MCF 10A (cell line): ENCODE data around the gene ZNF683. TPM values are rescaled to one million over a fixed set of nuclear protein-coding genes. Genes with fewer than 3 reads are reported as not detected.
"Not testable (repeated sequence)": the region's sequence is repeated elsewhere in the genome, so short reads cannot be mapped to it uniquely, and the experiment has no call there.

Experiments
- BruUV-seq: library from RNA; stranded (reverse); fragments of 400-500 nt; replicated peaks from 2 replicates; lab custom pipeline; 2021; lab: Mats Ljungman, UMichigan
- CTCF ChIA-PET: fragments of 300-600 bp; sonication (Branson Sonifier 250); formaldehyde crosslinking; extraction: SDS; loops from one replicate; lab custom pipeline; 2021; ENCODE audit warnings: antibody characterized with exemption, inconsistent platforms; lab: Yijun Ruan, JAX
- POLR2A ChIA-PET: fragments of 300-600, 350-650 bp; sonication (Branson Sonifier 250); formaldehyde crosslinking; extraction: SDS; loops from one replicate; lab custom pipeline; 2020; ENCODE audit warnings: antibody characterized with exemption, inconsistent platforms; lab: Yijun Ruan, JAX
- DNase-seq: peaks from one replicate; pipeline ENCODE4 v3.0.0-alpha.2; 2018; ENCODE audit not compliant: unreplicated experiment
- H3K27ac Mint-ChIP-seq: one replicate; pipeline ENCODE4 v1.8.0; 2022; ENCODE audit warnings: mild to moderate bottlenecking, low read depth, mixed read lengths; ENCODE audit not compliant: unreplicated experiment
- H3K27me3 Mint-ChIP-seq: one replicate; pipeline ENCODE4 v1.8.0; 2022; ENCODE audit warnings: mixed read lengths; ENCODE audit not compliant: insufficient read depth, unreplicated experiment
- H3K36me3 Mint-ChIP-seq: one replicate; pipeline ENCODE4 v1.8.0; 2022; ENCODE audit warnings: mild to moderate bottlenecking, moderate library complexity, mixed read lengths; ENCODE audit not compliant: insufficient read depth, unreplicated experiment
- H3K4me1 Mint-ChIP-seq: one replicate; pipeline ENCODE4 v1.8.0; 2022; ENCODE audit warnings: mixed read lengths; ENCODE audit not compliant: insufficient read depth, unreplicated experiment
- H3K4me3 Mint-ChIP-seq: one replicate; pipeline ENCODE4 v1.8.0; 2022; ENCODE audit warnings: mild to moderate bottlenecking, moderate library complexity, mixed read lengths; ENCODE audit not compliant: unreplicated experiment
- H3K9me3 Mint-ChIP-seq: one replicate; pipeline ENCODE4 v1.8.0; 2022; ENCODE audit warnings: mixed read lengths; ENCODE audit not compliant: unreplicated experiment
- intact Hi-C: fragments of 100-400 bp; cut with micrococcal nuclease; formaldehyde crosslinking; loops from 2 replicates; pipeline ENCODE4 v1.14.1; 2022
- total RNA-seq: library from RNA; stranded (reverse); gene quantifications from 2 replicates; pipeline ENCODE4 v1.2.3, GENCODE V29; 2022
- TF ChIP-seq, protein P1 (sequence below): fragments of 200-600 bp; IDR thresholded peaks from one replicate; pipeline ENCODE4 v1.8.0; 2022; ENCODE audit warnings: antibody characterized with exemption, mild to moderate bottlenecking; ENCODE audit not compliant: unreplicated experiment

ZNF683 gene
- total RNA-seq, 1 experiment from 2014 or later, result not detected

DNA sequence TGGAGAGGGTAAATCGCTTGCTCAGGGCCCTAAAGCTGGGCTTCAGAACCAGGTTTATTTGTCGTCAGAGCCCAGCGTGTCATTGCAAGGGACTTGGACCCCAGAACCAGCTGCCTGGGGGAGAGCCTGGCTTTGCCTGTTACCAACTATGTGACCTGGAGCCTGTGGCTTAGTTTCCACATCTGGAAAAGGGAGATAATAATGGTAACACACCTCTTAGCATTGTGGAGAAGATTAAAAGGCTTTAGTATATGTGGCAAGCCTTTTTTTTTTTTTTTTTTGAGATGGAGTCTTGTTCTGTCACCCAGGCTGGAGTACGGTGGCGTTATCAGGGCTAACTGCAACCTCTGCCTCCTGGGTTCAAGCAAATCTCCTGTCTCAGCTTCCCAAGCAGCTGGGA is 42.3 kb downstream of the ZNF683 start:
- Mint-ChIP-seq H3K9me3 (no peaks in the 10 kb centered on the region), H3K27ac (no peak overlapping the region), H3K36me3 (peaks cover 10% of the 10 kb centered on the region), H3K4me1 (peaks cover 7% of the 10 kb centered on the region), H3K4me3 (no peak overlapping the region), H3K27me3 (no peaks in the 10 kb centered on the region)
- ChIA-PET CTCF (interaction anchor here (0.6 to 1.1 kb wide), 4 partner anchors 8 to 493 kb away, joined by 3 to 7 read pairs (median 4); no protein-coding TSS in a partner anchor), POLR2A (interaction anchor here (1.2 kb wide), 1 partner anchor 29 kb away, joined by 3 read pairs; no protein-coding TSS in a partner anchor)
- TF ChIP-seq, protein P1, sequence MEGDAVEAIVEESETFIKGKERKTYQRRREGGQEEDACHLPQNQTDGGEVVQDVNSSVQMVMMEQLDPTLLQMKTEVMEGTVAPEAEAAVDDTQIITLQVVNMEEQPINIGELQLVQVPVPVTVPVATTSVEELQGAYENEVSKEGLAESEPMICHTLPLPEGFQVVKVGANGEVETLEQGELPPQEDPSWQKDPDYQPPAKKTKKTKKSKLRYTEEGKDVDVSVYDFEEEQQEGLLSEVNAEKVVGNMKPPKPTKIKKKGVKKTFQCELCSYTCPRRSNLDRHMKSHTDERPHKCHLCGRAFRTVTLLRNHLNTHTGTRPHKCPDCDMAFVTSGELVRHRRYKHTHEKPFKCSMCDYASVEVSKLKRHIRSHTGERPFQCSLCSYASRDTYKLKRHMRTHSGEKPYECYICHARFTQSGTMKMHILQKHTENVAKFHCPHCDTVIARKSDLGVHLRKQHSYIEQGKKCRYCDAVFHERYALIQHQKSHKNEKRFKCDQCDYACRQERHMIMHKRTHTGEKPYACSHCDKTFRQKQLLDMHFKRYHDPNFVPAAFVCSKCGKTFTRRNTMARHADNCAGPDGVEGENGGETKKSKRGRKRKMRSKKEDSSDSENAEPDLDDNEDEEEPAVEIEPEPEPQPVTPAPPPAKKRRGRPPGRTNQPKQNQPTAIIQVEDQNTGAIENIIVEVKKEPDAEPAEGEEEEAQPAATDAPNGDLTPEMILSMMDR, result no peak
- no TSS peak for BruUV-seq
- intact Hi-C loops, result no loop called here
- DNase-seq, result no peak

DNA sequence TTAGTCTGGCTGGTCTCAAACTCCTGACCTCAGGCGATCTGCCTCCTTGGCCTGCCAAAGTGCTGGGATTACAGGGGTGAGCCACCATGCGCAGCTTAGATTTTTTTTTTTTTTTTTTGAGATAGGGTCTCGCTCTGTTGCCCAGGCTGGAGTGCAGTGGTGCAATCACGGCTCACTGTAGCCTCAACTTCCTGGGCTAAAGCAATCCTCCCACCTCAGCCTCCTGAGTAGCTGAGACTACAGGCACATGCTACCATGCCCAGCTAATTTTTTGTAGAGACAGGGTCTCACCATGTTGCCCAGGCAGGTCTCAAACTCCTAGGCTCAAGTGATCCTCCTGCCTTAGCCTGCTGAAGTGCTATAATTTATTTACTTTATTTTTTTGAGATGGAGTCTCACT is 43.2 kb downstream of the ZNF683 start:
- H3K27ac Mint-ChIP-seq, H3K4me3 Mint-ChIP-seq, DNase-seq, intact Hi-C loops, H3K4me1 Mint-ChIP-seq, H3K27me3 Mint-ChIP-seq, H3K9me3 Mint-ChIP-seq, BruUV-seq: not testable (repeated sequence)
- ChIA-PET CTCF (interaction anchor here (0.6 to 1.3 kb wide), 8 partner anchors 7 to 494 kb away, joined by 3 to 7 read pairs (median 4); no protein-coding TSS in a partner anchor), POLR2A (interaction anchor here (1.2 kb wide), 1 partner anchor 30 kb away, joined by 3 read pairs; no protein-coding TSS in a partner anchor)
- peaks cover 17% of the 10 kb centered on the region for H3K36me3 Mint-ChIP-seq

DNA sequence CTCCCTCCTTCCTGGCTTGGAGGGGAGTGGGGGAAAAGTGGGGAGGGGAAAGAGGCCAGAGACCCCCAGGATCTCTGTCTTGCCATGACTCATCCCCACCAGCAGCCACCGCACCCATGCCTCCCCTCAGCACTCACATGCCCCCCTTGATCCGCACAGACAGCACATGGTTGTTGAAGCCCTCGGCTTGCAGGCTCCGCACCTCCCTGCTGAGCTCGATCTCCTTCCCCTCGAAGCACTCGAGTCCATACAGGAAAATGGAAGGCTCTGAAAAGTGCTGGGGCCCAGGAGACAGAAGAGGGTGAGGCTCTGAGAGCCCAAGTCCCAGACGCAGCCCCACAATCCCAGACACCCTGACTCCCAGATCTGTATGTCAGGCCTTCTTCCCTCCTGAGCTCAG is 44.0 kb downstream of the ZNF683 start:
- ChIA-PET POLR2A (interaction anchor here (1.1 kb wide), 1 partner anchor 49 kb away, joined by 3 read pairs; the partner anchor contains the start of gene SH3BGRL3), CTCF (interaction anchor here (1.3 kb wide), 1 partner anchor 14 kb away, joined by 4 read pairs; no protein-coding TSS in a partner anchor)
- Mint-ChIP-seq H3K4me3 (no peak overlapping the region), H3K27me3 (no peaks in the 10 kb centered on the region), H3K27ac (no peak overlapping the region), H3K36me3 (peaks cover 22% of the 10 kb centered on the region), H3K4me1 (peaks cover 7% of the 10 kb centered on the region), H3K9me3 (no peaks in the 10 kb centered on the region)
- intact Hi-C loops, result no loop called here
- no TSS peak for BruUV-seq
- DNase-seq, result no peak
- TF ChIP-seq, protein P1, result no peak

DNA sequence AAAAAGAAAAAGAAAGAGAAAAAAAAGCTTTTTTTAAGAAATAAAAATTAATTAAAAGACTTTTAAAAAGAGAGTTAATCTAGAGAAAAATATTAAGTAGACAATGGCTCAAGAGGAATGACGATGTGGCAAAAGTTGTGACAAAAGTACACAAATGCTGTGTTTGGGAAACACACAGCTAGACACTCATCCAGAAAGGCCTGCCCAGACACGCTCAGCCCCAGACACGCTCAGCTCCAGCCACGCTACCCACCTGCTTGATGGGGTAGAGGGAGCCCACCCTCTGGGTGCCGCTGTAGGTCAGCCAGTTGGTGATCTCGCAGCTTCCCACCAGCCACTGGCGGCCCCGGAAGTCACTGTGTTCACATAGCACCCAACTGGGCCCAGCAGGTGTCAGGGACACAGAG is 44.6 kb downstream of the ZNF683 start:
- peaks cover 7% of the 10 kb centered on the region for H3K4me1 Mint-ChIP-seq
- DNase-seq, result no peak
- no TSS peak for BruUV-seq
- intact Hi-C loops, result no loop called here
- H3K36me3 Mint-ChIP-seq, result peaks cover 28% of the 10 kb centered on the region
- TF ChIP-seq, protein P1, result no peak
- CTCF ChIA-PET, result interaction anchor here (1.2 kb wide), 1 partner anchor 34 kb away, joined by 4 read pairs; no protein-coding TSS in a partner anchor
- H3K9me3 Mint-ChIP-seq, result no peaks in the 10 kb centered on the region
- POLR2A ChIA-PET, result interaction anchor here (0.5 to 1.1 kb wide), 3 partner anchors 36 to 52 kb away, joined by 3 read pairs; partner anchors contain the start of gene SH3BGRL3
- no peak overlapping the region for H3K4me3 Mint-ChIP-seq
- no peak overlapping the region for H3K27ac Mint-ChIP-seq
- H3K27me3 Mint-ChIP-seq, result no peaks in the 10 kb centered on the region
